SK-N-SH treated with all-trans-retinoic acid at 6 μM for 48 hours (cell line): ENCODE measurements around the gene ABCC10.

Experiments used
- ATAC-seq: fragments of 200-7000 bp; cut with Tn5 transposase; 3 replicates; pipeline ENCODE4 v1.9.1; 2020; ENCODE audit warnings: mild to moderate bottlenecking, moderate library complexity
- ARNTL ChIP-seq: fragments of 450-650 bp; formaldehyde crosslinking; IDR thresholded peaks from 2 replicates; pipeline ENCODE4 v1.5.0; 2020; ENCODE audit warnings: low read depth, mild to moderate bottlenecking, moderate library complexity, borderline replicate concordance
- CSDC2 ChIP-seq: fragments of 250-450 bp; sonication (Bioruptor Pico); IDR thresholded peaks from 2 replicates; pipeline ENCODE4 v1.5.0; 2020; ENCODE audit warnings: mild to moderate bottlenecking, moderate library complexity
- ESRRG ChIP-seq: fragments of 250-450 bp; sonication (Bioruptor Pico); IDR thresholded peaks from 2 replicates; pipeline ENCODE4 v1.6.1; 2021; ENCODE audit warnings: mild to moderate bottlenecking
- GLIS3 ChIP-seq: fragments of 250-450 bp; sonication (Bioruptor Pico); IDR thresholded peaks from 2 replicates; pipeline ENCODE4 v1.5.0; 2020; ENCODE audit warnings: mild to moderate bottlenecking, moderate library complexity
- ISL1 ChIP-seq: fragments of 250-450 bp; sonication (Bioruptor Pico); IDR thresholded peaks from 2 replicates; pipeline ENCODE4 v2.1.2; 2022; ENCODE audit warnings: mild to moderate bottlenecking, moderate library complexity
- OSR1 ChIP-seq: fragments of 250-450 bp; sonication (Bioruptor Pico); IDR thresholded peaks from 2 replicates; pipeline ENCODE4 v1.8.0; 2022; ENCODE audit warnings: moderate library complexity, mild to moderate bottlenecking, inconsistent platforms
- PPARA ChIP-seq: fragments of 250-450 bp; sonication (Bioruptor Pico); IDR thresholded peaks from 2 replicates; pipeline ENCODE4 v1.5.0; 2020; ENCODE audit warnings: mild to moderate bottlenecking, borderline replicate concordance
- RARB ChIP-seq: fragments of 250-450 bp; sonication (Bioruptor Pico); IDR thresholded peaks from 2 replicates; pipeline ENCODE4 v1.8.0; 2021; ENCODE audit warnings: mild to moderate bottlenecking, moderate library complexity
- SNAI2 ChIP-seq: fragments of 250-450 bp; sonication (Bioruptor Pico); IDR thresholded peaks from 2 replicates; pipeline ENCODE4 v1.5.0; 2020; ENCODE audit warnings: mild to moderate bottlenecking, moderate library complexity
- TCF4 ChIP-seq: fragments of 250-450 bp; sonication (Bioruptor Pico); IDR thresholded peaks from 2 replicates; pipeline ENCODE4 v1.8.0; 2021; ENCODE audit warnings: mild to moderate bottlenecking, moderate library complexity, borderline replicate concordance
- TOX ChIP-seq: fragments of 250-450 bp; sonication (Bioruptor Pico); IDR thresholded peaks from 2 replicates; pipeline ENCODE4 v1.8.0; 2021; ENCODE audit warnings: mild to moderate bottlenecking, moderate library complexity, borderline replicate concordance
- ZC3H10 ChIP-seq: fragments of 250-450 bp; sonication (Bioruptor Pico); IDR thresholded peaks from 2 replicates; pipeline ENCODE4 v1.5.1; 2021; ENCODE audit warnings: mild to moderate bottlenecking, moderate library complexity
- ZFP3 ChIP-seq: fragments of 250-450 bp; sonication (Bioruptor Pico); IDR thresholded peaks from 2 replicates; pipeline ENCODE4 v1.5.0; 2020; ENCODE audit warnings: mild to moderate bottlenecking, moderate library complexity
- ZFP30 ChIP-seq: fragments of 450-650 bp; formaldehyde crosslinking; IDR thresholded peaks from 2 replicates; pipeline ENCODE4 v1.5.0; 2022; ENCODE audit warnings: mild to moderate bottlenecking, moderate library complexity
- ZNF565 ChIP-seq: fragments of 450-650 bp; formaldehyde crosslinking; conservative IDR thresholded peaks from 2 replicates; pipeline ENCODE4 v1.5.0; 2020; ENCODE audit warnings: low read depth, mild to moderate bottlenecking, moderate library complexity
- ZNF70 ChIP-seq: fragments of 450-650 bp; formaldehyde crosslinking; IDR thresholded peaks from 2 replicates; pipeline ENCODE4 v1.5.0; 2020; ENCODE audit warnings: mild to moderate bottlenecking, moderate library complexity
- ZNF8 ChIP-seq: fragments of 450-650 bp; formaldehyde crosslinking; IDR thresholded peaks from 2 replicates; pipeline ENCODE4 v1.5.0; 2020; ENCODE audit warnings: mild to moderate bottlenecking, moderate library complexity
- TF ChIP-seq, protein P1 (sequence below): fragments of 250-450 bp; sonication (Bioruptor Pico); IDR thresholded peaks from 2 replicates; pipeline ENCODE4 v1.5.0; 2020; ENCODE audit warnings: mild to moderate bottlenecking, moderate library complexity
- TF ChIP-seq, protein P2 (sequence below): fragments of 250-450 bp; sonication (Bioruptor Pico); IDR thresholded peaks from 2 replicates; pipeline ENCODE4 v1.8.0; 2020; ENCODE audit warnings: mild to moderate bottlenecking, moderate library complexity, borderline replicate concordance
- TF ChIP-seq, protein P3 (sequence below): fragments of 250-450 bp; sonication (Bioruptor Pico); IDR thresholded peaks from 2 replicates; pipeline ENCODE4 v1.5.1; 2020; ENCODE audit warnings: low read depth, mild to moderate bottlenecking, moderate library complexity
- TF ChIP-seq, protein P4 (sequence below): fragments of 250-450 bp; sonication (Bioruptor Pico); IDR thresholded peaks from 2 replicates; pipeline ENCODE4 v1.8.0; 2021; ENCODE audit warnings: low read depth, mild to moderate bottlenecking, moderate library complexity, borderline replicate concordance
- TF ChIP-seq, protein P5 (sequence below): fragments of 250-450 bp; sonication (Bioruptor Pico); IDR thresholded peaks from 2 replicates; pipeline ENCODE4 v1.5.1; 2021; ENCODE audit warnings: mild to moderate bottlenecking, moderate library complexity

Gene ABCC10

DNA sequence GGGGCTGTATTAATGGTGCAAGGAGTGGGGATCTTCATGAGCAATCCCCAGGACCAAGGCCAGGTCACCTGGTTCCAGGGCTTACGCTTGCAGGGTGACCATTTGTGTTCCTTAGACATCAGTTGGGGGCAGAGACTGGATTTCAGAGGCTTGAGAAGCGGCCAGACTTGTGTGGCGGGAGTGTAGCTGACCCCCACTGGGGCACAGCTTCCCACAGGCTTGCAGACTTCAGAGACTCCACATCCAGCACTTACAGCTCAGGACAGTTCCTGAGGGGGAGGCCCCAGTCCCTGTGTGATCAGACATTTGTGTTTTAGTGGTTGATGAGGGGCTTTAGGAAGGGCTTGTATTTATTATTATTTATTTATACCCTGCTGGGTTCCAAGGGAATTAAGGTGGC is 65.3 kb downstream of the ABCC10 start:
- peak; percentile 26 for ATAC-seq

DNA sequence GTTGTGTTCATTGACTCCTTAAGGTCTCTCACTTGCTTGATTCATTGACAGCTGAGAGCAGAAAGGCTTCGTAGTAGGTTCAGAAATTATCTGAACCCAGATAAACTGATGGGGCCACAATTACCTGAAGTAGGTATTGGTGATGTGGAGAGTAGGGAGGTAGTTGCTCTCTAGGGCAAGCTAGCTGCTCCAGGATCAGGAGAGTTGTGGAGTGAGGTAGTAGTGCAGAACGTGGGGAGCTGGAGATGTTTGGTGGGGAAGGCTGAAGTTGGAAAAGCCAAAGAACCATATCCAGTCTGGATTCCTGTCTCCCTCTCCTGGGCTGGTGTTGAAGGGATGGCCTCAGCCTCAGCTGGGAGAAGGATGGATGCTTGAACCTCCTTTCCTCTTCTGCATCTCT is 65.9 kb downstream of the ABCC10 start:
- no peak for ATAC-seq
- TF ChIP-seq ESRRG = no peak
- TF ChIP-seq ISL1 = no peak
- TF ChIP-seq, protein P1, sequence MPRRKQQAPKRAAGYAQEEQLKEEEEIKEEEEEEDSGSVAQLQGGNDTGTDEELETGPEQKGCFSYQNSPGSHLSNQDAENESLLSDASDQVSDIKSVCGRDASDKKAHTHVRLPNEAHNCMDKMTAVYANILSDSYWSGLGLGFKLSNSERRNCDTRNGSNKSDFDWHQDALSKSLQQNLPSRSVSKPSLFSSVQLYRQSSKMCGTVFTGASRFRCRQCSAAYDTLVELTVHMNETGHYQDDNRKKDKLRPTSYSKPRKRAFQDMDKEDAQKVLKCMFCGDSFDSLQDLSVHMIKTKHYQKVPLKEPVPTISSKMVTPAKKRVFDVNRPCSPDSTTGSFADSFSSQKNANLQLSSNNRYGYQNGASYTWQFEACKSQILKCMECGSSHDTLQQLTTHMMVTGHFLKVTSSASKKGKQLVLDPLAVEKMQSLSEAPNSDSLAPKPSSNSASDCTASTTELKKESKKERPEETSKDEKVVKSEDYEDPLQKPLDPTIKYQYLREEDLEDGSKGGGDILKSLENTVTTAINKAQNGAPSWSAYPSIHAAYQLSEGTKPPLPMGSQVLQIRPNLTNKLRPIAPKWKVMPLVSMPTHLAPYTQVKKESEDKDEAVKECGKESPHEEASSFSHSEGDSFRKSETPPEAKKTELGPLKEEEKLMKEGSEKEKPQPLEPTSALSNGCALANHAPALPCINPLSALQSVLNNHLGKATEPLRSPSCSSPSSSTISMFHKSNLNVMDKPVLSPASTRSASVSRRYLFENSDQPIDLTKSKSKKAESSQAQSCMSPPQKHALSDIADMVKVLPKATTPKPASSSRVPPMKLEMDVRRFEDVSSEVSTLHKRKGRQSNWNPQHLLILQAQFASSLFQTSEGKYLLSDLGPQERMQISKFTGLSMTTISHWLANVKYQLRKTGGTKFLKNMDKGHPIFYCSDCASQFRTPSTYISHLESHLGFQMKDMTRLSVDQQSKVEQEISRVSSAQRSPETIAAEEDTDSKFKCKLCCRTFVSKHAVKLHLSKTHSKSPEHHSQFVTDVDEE = no peak
- TF ChIP-seq TOX = no peak
- TF ChIP-seq ZFP3 = no peak
- no peak for TF ChIP-seq ZNF565 (CRISPR knock-in tag)
- TF ChIP-seq PPARA = no peak
- TF ChIP-seq, protein P2, sequence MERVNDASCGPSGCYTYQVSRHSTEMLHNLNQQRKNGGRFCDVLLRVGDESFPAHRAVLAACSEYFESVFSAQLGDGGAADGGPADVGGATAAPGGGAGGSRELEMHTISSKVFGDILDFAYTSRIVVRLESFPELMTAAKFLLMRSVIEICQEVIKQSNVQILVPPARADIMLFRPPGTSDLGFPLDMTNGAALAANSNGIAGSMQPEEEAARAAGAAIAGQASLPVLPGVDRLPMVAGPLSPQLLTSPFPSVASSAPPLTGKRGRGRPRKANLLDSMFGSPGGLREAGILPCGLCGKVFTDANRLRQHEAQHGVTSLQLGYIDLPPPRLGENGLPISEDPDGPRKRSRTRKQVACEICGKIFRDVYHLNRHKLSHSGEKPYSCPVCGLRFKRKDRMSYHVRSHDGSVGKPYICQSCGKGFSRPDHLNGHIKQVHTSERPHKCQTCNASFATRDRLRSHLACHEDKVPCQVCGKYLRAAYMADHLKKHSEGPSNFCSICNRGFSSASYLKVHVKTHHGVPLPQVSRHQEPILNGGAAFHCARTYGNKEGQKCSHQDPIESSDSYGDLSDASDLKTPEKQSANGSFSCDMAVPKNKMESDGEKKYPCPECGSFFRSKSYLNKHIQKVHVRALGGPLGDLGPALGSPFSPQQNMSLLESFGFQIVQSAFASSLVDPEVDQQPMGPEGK (CRISPR knock-in tag) = no peak
- TF ChIP-seq ARNTL = no peak
- TF ChIP-seq GLIS3 (CRISPR knock-in tag) = no peak
- TF ChIP-seq ZFP30 = no peak
- no peak for TF ChIP-seq ZC3H10
- no peak for TF ChIP-seq RARB (CRISPR knock-in tag)

More for the DNA sequence above, 65.3 kb downstream of the ABCC10 start:
- TF ChIP-seq ZC3H10 (no peak), GLIS3 (CRISPR knock-in tag) (no peak), ISL1 (no peak), ZFP30 (no peak), OSR1 (CRISPR knock-in tag) (no peak), ZNF565 (CRISPR knock-in tag) (no peak), ESRRG (no peak), ZNF70 (no peak), RARB (CRISPR knock-in tag) (no peak), ZFP3 (no peak), TCF4 (no peak), TOX (no peak)
- TF ChIP-seq, protein P1 = no peak
- TF ChIP-seq, protein P2 (CRISPR knock-in tag) = no peak
- TF ChIP-seq, protein P3, sequence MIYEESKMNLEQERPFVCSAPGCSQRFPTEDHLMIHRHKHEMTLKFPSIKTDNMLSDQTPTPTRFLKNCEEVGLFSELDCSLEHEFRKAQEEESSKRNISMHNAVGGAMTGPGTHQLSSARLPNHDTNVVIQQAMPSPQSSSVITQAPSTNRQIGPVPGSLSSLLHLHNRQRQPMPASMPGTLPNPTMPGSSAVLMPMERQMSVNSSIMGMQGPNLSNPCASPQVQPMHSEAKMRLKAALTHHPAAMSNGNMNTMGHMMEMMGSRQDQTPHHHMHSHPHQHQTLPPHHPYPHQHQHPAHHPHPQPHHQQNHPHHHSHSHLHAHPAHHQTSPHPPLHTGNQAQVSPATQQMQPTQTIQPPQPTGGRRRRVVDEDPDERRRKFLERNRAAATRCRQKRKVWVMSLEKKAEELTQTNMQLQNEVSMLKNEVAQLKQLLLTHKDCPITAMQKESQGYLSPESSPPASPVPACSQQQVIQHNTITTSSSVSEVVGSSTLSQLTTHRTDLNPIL (CRISPR knock-in tag) = no peak
- TF ChIP-seq, all 23 proteins: peak for 0

DNA sequence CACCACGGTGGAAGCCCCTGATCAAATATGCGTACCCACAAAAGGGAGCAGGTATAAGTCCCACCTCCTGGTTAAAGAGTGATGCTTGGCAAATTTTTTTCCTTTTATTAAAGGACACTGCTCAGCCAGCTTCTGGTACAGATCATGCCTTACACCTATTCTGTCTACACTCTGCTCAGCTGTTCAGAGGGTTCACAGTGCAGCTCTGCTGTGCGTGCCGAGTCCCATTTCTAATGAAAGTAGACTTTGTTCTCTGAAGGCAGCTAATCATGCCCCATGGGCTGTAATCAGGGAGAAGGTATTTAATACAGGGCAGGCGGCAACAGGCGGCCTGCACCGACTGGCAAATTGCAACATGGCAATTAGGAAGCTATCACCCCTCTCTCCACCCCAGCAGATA is 66.5 kb downstream of the ABCC10 start:
- no peak for ATAC-seq
- TF ChIP-seq ZNF8 (no peak), ARNTL (no peak), ZFP3 (no peak), ZNF565 (CRISPR knock-in tag) (no peak), ZC3H10 (no peak), TOX (no peak), GLIS3 (CRISPR knock-in tag) (no peak), ZFP30 (no peak), SNAI2 (CRISPR knock-in tag) (no peak), ZNF70 (no peak), CSDC2 (CRISPR knock-in tag) (no peak), TCF4 (no peak)
- TF ChIP-seq, protein P3 (CRISPR knock-in tag) = no peak
- TF ChIP-seq, protein P4, sequence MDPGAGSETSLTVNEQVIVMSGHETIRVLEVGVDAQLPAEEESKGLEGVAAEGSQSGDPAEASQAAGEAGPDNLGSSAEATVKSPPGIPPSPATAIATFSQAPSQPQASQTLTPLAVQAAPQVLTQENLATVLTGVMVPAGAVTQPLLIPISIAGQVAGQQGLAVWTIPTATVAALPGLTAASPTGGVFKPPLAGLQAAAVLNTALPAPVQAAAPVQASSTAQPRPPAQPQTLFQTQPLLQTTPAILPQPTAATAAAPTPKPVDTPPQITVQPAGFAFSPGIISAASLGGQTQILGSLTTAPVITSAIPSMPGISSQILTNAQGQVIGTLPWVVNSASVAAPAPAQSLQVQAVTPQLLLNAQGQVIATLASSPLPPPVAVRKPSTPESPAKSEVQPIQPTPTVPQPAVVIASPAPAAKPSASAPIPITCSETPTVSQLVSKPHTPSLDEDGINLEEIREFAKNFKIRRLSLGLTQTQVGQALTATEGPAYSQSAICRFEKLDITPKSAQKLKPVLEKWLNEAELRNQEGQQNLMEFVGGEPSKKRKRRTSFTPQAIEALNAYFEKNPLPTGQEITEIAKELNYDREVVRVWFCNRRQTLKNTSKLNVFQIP (CRISPR knock-in tag) = no peak
- TF ChIP-seq, protein P5, sequence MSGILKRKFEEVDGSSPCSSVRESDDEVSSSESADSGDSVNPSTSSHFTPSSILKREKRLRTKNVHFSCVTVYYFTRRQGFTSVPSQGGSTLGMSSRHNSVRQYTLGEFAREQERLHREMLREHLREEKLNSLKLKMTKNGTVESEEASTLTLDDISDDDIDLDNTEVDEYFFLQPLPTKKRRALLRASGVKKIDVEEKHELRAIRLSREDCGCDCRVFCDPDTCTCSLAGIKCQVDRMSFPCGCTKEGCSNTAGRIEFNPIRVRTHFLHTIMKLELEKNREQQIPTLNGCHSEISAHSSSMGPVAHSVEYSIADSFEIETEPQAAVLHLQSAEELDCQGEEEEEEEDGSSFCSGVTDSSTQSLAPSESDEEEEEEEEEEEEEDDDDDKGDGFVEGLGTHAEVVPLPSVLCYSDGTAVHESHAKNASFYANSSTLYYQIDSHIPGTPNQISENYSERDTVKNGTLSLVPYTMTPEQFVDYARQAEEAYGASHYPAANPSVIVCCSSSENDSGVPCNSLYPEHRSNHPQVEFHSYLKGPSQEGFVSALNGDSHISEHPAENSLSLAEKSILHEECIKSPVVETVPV (CRISPR knock-in tag) = no peak
